Inflammatory macrophage treated with lipopolysaccharide for 4 hours (primary cell): ENCODE results near the gene ABCC1.
"Not testable (repeated sequence)": the region's sequence is repeated elsewhere in the genome, so short reads cannot be mapped to it uniquely, and the experiment has no call there.

Experiments
- DNase-seq: peaks from one replicate; pipeline ENCODE4 v3.0.0-alpha.2; 2020

ABCC1 gene

GRCh38 chr16:16084874-16085273 is 135.5 kb downstream of the ABCC1 start:
- DNase-seq: no peak

- DNase-seq: no peak
Measured at GRCh38 chr16:16086653-16087446, 137.4 kb downstream of the ABCC1 start.

- no peak for DNase-seq
Measured at GRCh38 chr16:16090238-16090637, 140.8 kb downstream of the ABCC1 start.

GRCh38 chr16:16092925-16093627 is 143.7 kb downstream of the ABCC1 start:
- peak; percentile 19 for DNase-seq

- DNase-seq: no peak
Measured at GRCh38 chr16:16093628-16094332, 144.4 kb downstream of the ABCC1 start.

- DNase-seq: no peak
Measured at GRCh38 chr16:16095646-16096045, 146.2 kb downstream of the ABCC1 start.

- no peak for DNase-seq
Measured at GRCh38 chr16:16096121-16096857, 146.9 kb downstream of the ABCC1 start.

- DNase-seq: no peak
Measured at GRCh38 chr16:16096858-16097213, 147.4 kb downstream of the ABCC1 start.

- DNase-seq: no peak
Measured at GRCh38 chr16:16099320-16099719, 149.9 kb downstream of the ABCC1 start.

- peak; percentile 18 for DNase-seq
Measured at GRCh38 chr16:16100631-16101030, 151.2 kb downstream of the ABCC1 start.

GRCh38 chr16:16101585-16101984 is 152.2 kb downstream of the ABCC1 start:
- no peak for DNase-seq

- no peak for DNase-seq
Measured at GRCh38 chr16:16102738-16103137, 153.3 kb downstream of the ABCC1 start.

GRCh38 chr16:16104132-16104803 is 154.9 kb downstream of the ABCC1 start:
- DNase-seq: not testable (repeated sequence)

GRCh38 chr16:16104804-16105141 is 155.4 kb downstream of the ABCC1 start:
- not testable (repeated sequence) for DNase-seq

- no peak for DNase-seq
Measured at GRCh38 chr16:16105646-16106045, 156.2 kb downstream of the ABCC1 start.

GRCh38 chr16:16106466-16106865 is 157.1 kb downstream of the ABCC1 start:
- DNase-seq: no peak

GRCh38 chr16:16107839-16108238 is 158.4 kb downstream of the ABCC1 start:
- no peak for DNase-seq

GRCh38 chr16:16108759-16109158 is 159.3 kb downstream of the ABCC1 start:
- DNase-seq: no peak

GRCh38 chr16:16109453-16110110 is 160.2 kb downstream of the ABCC1 start:
- DNase-seq: no peak

- DNase-seq: no peak
Measured at GRCh38 chr16:16110111-16110490, 160.7 kb downstream of the ABCC1 start.

- DNase-seq: no peak
Measured at GRCh38 chr16:16111639-16112038, 162.2 kb downstream of the ABCC1 start.

- DNase-seq: no peak
Measured at GRCh38 chr16:16112450-16113053, 163.1 kb downstream of the ABCC1 start.
